HCT116 (cell line): ENCODE results near the gene METTL26. TPM values are rescaled to one million over a fixed set of nuclear protein-coding genes. Genes with fewer than 3 reads are reported as not detected.
A peak's percentile ranks its signal among the peaks of the same experiment; 100 is the strongest.

Source experiments
- ATAC-seq: fragments of 200-7000 bp; cut with Tn5 transposase; 2 replicates; pipeline ENCODE4 v1.9.1; 2020; ENCODE audit warnings: mild to moderate bottlenecking, moderate library complexity
- BruUV-seq: library from RNA; stranded (reverse); fragments of 400-500 nt; replicated peaks from 2 replicates; lab custom pipeline; 2021; lab: Mats Ljungman, UMichigan
- CTCF ChIA-PET: fragments of 300-600 bp; sonication (Branson Sonifier 250); formaldehyde crosslinking; loops from one replicate; lab custom pipeline; 2021; ENCODE audit warnings: antibody characterized with exemption; lab: Charles Lee
- POLR2A ChIA-PET: fragments of 300-600, 350-600 bp; sonication (Branson Sonifier 250); formaldehyde crosslinking; loops from one replicate; lab custom pipeline; 2021; ENCODE audit warnings: antibody characterized with exemption; lab: Charles Lee
- RAD21 ChIA-PET, 2 experiments: fragments of 300-600 bp; sonication (Branson Sonifier 250); formaldehyde crosslinking; loops; one replicate each; lab custom pipeline; 2023; ENCODE audit warnings: low total read pairs in 2 of 2; ENCODE audit not compliant: uncharacterized antibody in 2 of 2, unreplicated experiment in 2 of 2, low non-redundant PET in 1 of 2; lab: Charles Lee
- DNase-seq: peaks from one replicate; pipeline ENCODE4 v3.0.0-alpha.2; 2010; ENCODE audit warnings: low read depth, low spot score
- H2AFZ ChIP-seq: fragments of 200-600 bp; shearing (Covaris generic), sonication (generic); 2 replicates; pipeline ENCODE4 v1.6.1; 2017; ENCODE audit warnings: low read depth, mixed run types, mixed read lengths, antibody characterized with exemption, low read length; ENCODE audit not compliant: poor library complexity, severe bottlenecking
- H3K27ac ChIP-seq: 2 replicates; pipeline ENCODE4 v1.5.1; 2012; ENCODE audit warnings: low read depth, low read length
- H3K27me3 ChIP-seq: fragments of 200-600 bp; sonication (generic); 2 replicates; pipeline ENCODE4 v1.6.1; 2016; ENCODE audit warnings: mixed run types, low read length, mixed read lengths; ENCODE audit not compliant: insufficient read depth
- H3K36me3 ChIP-seq, 2 experiments: fragments of 200-500 bp in 1 of 2; fragments of 200-600 bp in 1 of 2; sonication (Bioruptor generic) in 1 of 2; sonication (generic) in 1 of 2; 2 replicates each; pipeline versions ENCODE4 v1.5.1 to v1.6.1; 2014 to 2016; ENCODE audit warnings: low read length in 2 of 2, inconsistent platforms in 1 of 2, mixed read lengths in 1 of 2, mixed run types in 1 of 2; ENCODE audit not compliant: insufficient read depth in 2 of 2, control insufficient read depth in 1 of 2
- H3K4me1 ChIP-seq, 2 experiments: fragments of 200-600 bp in 1 of 2; sonication (generic) in 1 of 2; 2 replicates each; pipeline versions ENCODE4 v1.5.1 to v1.6.1; 2012 to 2017; ENCODE audit warnings: low read length in 2 of 2, inconsistent platforms in 1 of 2, mild to moderate bottlenecking in 1 of 2, mixed read lengths in 1 of 2, mixed run types in 1 of 2, moderate library complexity in 1 of 2; ENCODE audit not compliant: insufficient read depth in 2 of 2, control insufficient read depth in 1 of 2
- H3K4me2 ChIP-seq: fragments of 200-600 bp; sonication (generic); 2 replicates; pipeline ENCODE4 v1.6.1; 2017; ENCODE audit warnings: mixed run types, low read length, mixed read lengths
- H3K4me3 ChIP-seq, 2 experiments: fragments of 200-600 bp in 1 of 2; sonication (generic) in 1 of 2; replicated peaks in 1 of 2; 2 replicates each; pipeline ENCODE4 v1.5.1; 2011 to 2016; ENCODE audit warnings: low read length in 2 of 2, control low read depth in 1 of 2, low read depth in 1 of 2, mild to moderate bottlenecking in 1 of 2, mixed read lengths in 1 of 2, mixed run types in 1 of 2
- H3K79me2 ChIP-seq: fragments of 200-600 bp; sonication (generic); 2 replicates; pipeline ENCODE4 v1.6.1; 2017; ENCODE audit warnings: mild to moderate bottlenecking, mixed run types, low read length, moderate library complexity, mixed read lengths; ENCODE audit not compliant: insufficient read depth
- H3K9ac ChIP-seq: fragments of 200-600 bp; sonication (generic); 2 replicates; pipeline ENCODE4 v1.6.1; 2016; ENCODE audit warnings: low read length, mixed read lengths
- H3K9me2 ChIP-seq: fragments of 200-600 bp; sonication (generic), shearing (Covaris generic); 2 replicates; pipeline ENCODE4 v1.6.1; 2017; ENCODE audit warnings: mixed run types, mild to moderate bottlenecking, moderate library complexity; ENCODE audit not compliant: insufficient read depth
- H3K9me3 ChIP-seq, 2 experiments: fragments of 200-500 bp in 1 of 2; fragments of 200-600 bp in 1 of 2; sonication (Bioruptor generic) in 1 of 2; sonication (generic) in 1 of 2; 2 replicates each; pipeline ENCODE4 v1.6.1; 2014 to 2017; ENCODE audit warnings: low read length in 2 of 2, mixed read lengths in 2 of 2, inconsistent platforms in 1 of 2, low read depth in 1 of 2, mild to moderate bottlenecking in 1 of 2, mixed run types in 1 of 2, moderate library complexity in 1 of 2; ENCODE audit not compliant: control insufficient read depth in 1 of 2, insufficient read depth in 1 of 2
- H4K20me1 ChIP-seq: fragments of 200-600 bp; sonication (generic), shearing (Covaris generic); 2 replicates; pipeline ENCODE4 v1.6.1; 2017; ENCODE audit warnings: mixed run types, mild to moderate bottlenecking, moderate library complexity; ENCODE audit not compliant: insufficient read depth
- CEBPB ChIP-seq: IDR thresholded peaks from 2 replicates; pipeline ENCODE4 v1.6.1; 2012; ENCODE audit warnings: low read depth
- CTCF ChIP-seq, 3 experiments: fragments of 200-600 bp in 1 of 3; sonication (generic) in 1 of 3; IDR thresholded peaks in 2 of 3; conservative IDR thresholded peaks in 1 of 3; 2 replicates each; pipeline ENCODE4 v1.5.1; 2012 to 2017; ENCODE audit warnings: low read depth in 2 of 3, low read length in 2 of 3, antibody characterized with exemption in 1 of 3, borderline replicate concordance in 1 of 3, control low read depth in 1 of 3, mild to moderate bottlenecking in 1 of 3, mixed read lengths in 1 of 3, mixed run types in 1 of 3, moderate library complexity in 1 of 3; ENCODE audit not compliant: insufficient read depth in 1 of 3
- EGR1 ChIP-seq: IDR thresholded peaks from 2 replicates; pipeline ENCODE4 v1.6.1; 2012; ENCODE audit warnings: low read depth
- EZH2 ChIP-seq: fragments of 200-600 bp; sonication (generic); IDR thresholded peaks from 2 replicates; pipeline ENCODE4 v1.6.1; 2017; ENCODE audit warnings: antibody characterized with exemption, mixed run types
- EZH2phosphoT487 ChIP-seq: fragments of 200-600 bp; IDR thresholded peaks from 2 replicates; pipeline ENCODE4 v1.6.1; 2018; ENCODE audit warnings: antibody characterized with exemption, borderline replicate concordance
- MAX ChIP-seq: IDR thresholded peaks from 2 replicates; pipeline ENCODE4 v1.6.1; 2012
- POLR2A ChIP-seq: IDR thresholded peaks from 2 replicates; pipeline ENCODE4 v1.7.0; 2011; ENCODE audit warnings: borderline replicate concordance; ENCODE audit not compliant: insufficient read depth, insufficient read length; ENCODE audit errors: extremely low read depth
- POLR2AphosphoS5 ChIP-seq: IDR thresholded peaks from 2 replicates; pipeline ENCODE4 v1.6.1; 2011; ENCODE audit warnings: mild to moderate bottlenecking, low read depth, low read length, moderate library complexity
- SP1 ChIP-seq: IDR thresholded peaks from 2 replicates; pipeline ENCODE4 v1.6.1; 2012; ENCODE audit warnings: low read depth
- SRF ChIP-seq: IDR thresholded peaks from 2 replicates; pipeline ENCODE4 v1.6.1; 2012; ENCODE audit warnings: low read depth
- ZFX ChIP-seq: fragments of 450-650 bp; IDR thresholded peaks from 2 replicates; pipeline ENCODE4 v1.6.1; 2017
- ZNF274 ChIP-seq: fragments of 200-500 bp; sonication (Bioruptor generic); IDR thresholded peaks from 2 replicates; pipeline ENCODE4 v1.6.1; 2014; ENCODE audit warnings: mild to moderate bottlenecking, low read depth, low read length, inconsistent platforms
- intact Hi-C: fragments of 100-400 bp; cut with micrococcal nuclease; formaldehyde crosslinking; loops from 2 replicates; pipeline ENCODE4 v1.10.0; 2022
- total RNA-seq: library from RNA; stranded (reverse); gene quantifications from one replicate; pipeline ENCODE4 v1.2.1, GENCODE V29; 2021; ENCODE audit not compliant: unreplicated experiment

The METTL26 gene
- total RNA-seq, 1 experiment from 2014 or later, result 85.7 TPM

GRCh38 chr16:588889-589657 is 47.0 kb downstream of the METTL26 start:
- Histone ChIP-seq H3K9me2 (no peaks in the 10 kb centered on the region), H3K9me3 (no peaks in the 10 kb centered on the region), H2AFZ (no peak overlapping the region), H3K9ac (peak overlapping the region; percentile 90), H3K27me3 (no peaks in the 10 kb centered on the region), H3K4me1 (peaks cover 28 to 43% of the 10 kb centered on the region in 2 experiments), H3K4me2 (peak overlapping the region; percentile 77), H4K20me1 (no peaks in the 10 kb centered on the region), H3K4me3 (peak overlapping the region; percentile 66 to 67), H3K27ac (peak overlapping the region; percentile 99), H3K79me2 (peaks cover 26% of the 10 kb centered on the region; the same call in 1 of the 2 replicates), H3K36me3 (no peaks in the 10 kb centered on the region)
- POLR2A ChIA-PET, result no interaction called here
- CTCF ChIA-PET, result no interaction called here
- RAD21 ChIA-PET, result interaction anchor here in 1 of 2 experiments (1.2 kb wide), 1 partner anchor 39 kb away, joined by 3 read pairs; no protein-coding TSS in a partner anchor
- ATAC-seq, result peak; percentile 75
- BruUV-seq, result no TSS peak
- peak; percentile 73 for TF ChIP-seq EGR1
- TF ChIP-seq MAX, result no peak; the same call in none of the 2 replicates
- TF ChIP-seq POLR2AphosphoS5, result peak; percentile 72
- peak; percentile 48; the same call in 1 of the 2 replicates for TF ChIP-seq ZFX
- peak; percentile 34 for TF ChIP-seq POLR2A
- no peak for TF ChIP-seq SP1
- intact Hi-C loops, result no loop called here
- DNase-seq, result peak; percentile 75

GRCh38 chr16:588639-588888 is 47.5 kb downstream of the METTL26 start:
- Histone ChIP-seq H3K4me2 (peak overlapping the region; percentile 77), H2AFZ (no peak overlapping the region), H3K36me3 (no peaks in the 10 kb centered on the region), H3K4me1 (peaks cover 23 to 38% of the 10 kb centered on the region in 2 experiments), H3K27me3 (no peaks in the 10 kb centered on the region), H3K9ac (peak overlapping the region; percentile 90), H3K9me3 (no peaks in the 10 kb centered on the region), H4K20me1 (no peaks in the 10 kb centered on the region), H3K9me2 (no peaks in the 10 kb centered on the region), H3K79me2 (peaks cover 21% of the 10 kb centered on the region; the same call in 1 of the 2 replicates), H3K4me3 (peak overlapping the region; percentile 66 to 67), H3K27ac (peak overlapping the region; percentile 99)
- TF ChIP-seq MAX (0 out of 2 replicates have a peak, but pooled peaks have one; percentile 8), SRF (no peak), EGR1 (no peak), ZNF274 (no peak), EZH2 (no peak), ZFX (no peak), CEBPB (no peak), CTCF (IDR thresholded peaks at IDR 0.05 in 2 of 3, conservative IDR thresholded peaks at IDR 0.05 in 1 of 3; ENCODE audit: borderline replicate concordance in 1 of 3, insufficient read depth in 1 of 3, low read depth in 2 of 3, low read length in 2 of 3) (no peak), EZH2phosphoT487 (no peak)
- POLR2A ChIA-PET, result no interaction called here
- intact Hi-C loops, result no loop called here
- RAD21 ChIA-PET, result interaction anchor here in 1 of 2 experiments (1.2 kb wide), 1 partner anchor 39 kb away, joined by 3 read pairs; no protein-coding TSS in a partner anchor
- ATAC-seq (peak; percentile 0; the same call in 1 of the 2 replicates), DNase-seq (no peak)
- CTCF ChIA-PET, result no interaction called here
- BruUV-seq, result no TSS peak
